HEK293 (cell line): ENCODE data around the gene TMEM72.

Experiments
- CTCF ChIA-PET: fragments of 350-600 bp; formaldehyde crosslinking; extraction: SDS; loops from one replicate; lab custom pipeline; 2021; ENCODE audit warnings: antibody characterized with exemption; lab: Yijun Ruan, JAX
- POLR2A ChIA-PET: fragments of 300-600 bp; formaldehyde crosslinking; extraction: SDS; loops from one replicate; lab custom pipeline; 2020; ENCODE audit warnings: antibody characterized with exemption, inconsistent platforms; lab: Yijun Ruan, JAX
- H3K27ac ChIP-seq: fragments of 200-500 bp; sonication (Bioruptor generic); 2 replicates; pipeline ENCODE4 v1.5.1; 2014; ENCODE audit warnings: low read depth, low read length, control low read depth, inconsistent platforms; ENCODE audit errors: extremely low read depth
- H3K36me3 ChIP-seq, 2 experiments: fragments of 200-500 bp in 1 of 2; sonication (Bioruptor generic) in 1 of 2; 1 replicate in 1 of 2; 2 replicates in 1 of 2; pipeline ENCODE4 v1.5.1; 2014 to 2017; ENCODE audit warnings: inconsistent platforms in 2 of 2, low read length in 2 of 2; ENCODE audit not compliant: control insufficient read depth in 2 of 2, insufficient read depth in 1 of 2
- H3K4me1 ChIP-seq: fragments of 200-500 bp; sonication (Bioruptor generic); 2 replicates; pipeline ENCODE4 v1.5.1; 2014; ENCODE audit warnings: mild to moderate bottlenecking, low read length, inconsistent platforms; ENCODE audit not compliant: control insufficient read depth, insufficient read depth
- H3K4me3 ChIP-seq: 2 replicates; pipeline ENCODE4 v1.5.1; 2011; ENCODE audit warnings: low read depth, mild to moderate bottlenecking, control low read depth, low read length, moderate library complexity
- H3K9me3 ChIP-seq: fragments of 200-500 bp; sonication (Bioruptor generic); 2 replicates; pipeline ENCODE4 v1.5.1; 2014; ENCODE audit warnings: low read depth, low read length, inconsistent platforms; ENCODE audit not compliant: control insufficient read depth, insufficient read depth
- ATF2 ChIP-seq: fragments of 450-650 bp; formaldehyde crosslinking; IDR thresholded peaks from 2 replicates; pipeline ENCODE4 v1.5.1; 2016; ENCODE audit warnings: missing biosample characterization, missing genetic modification characterization, low read depth
- GLIS1 ChIP-seq: fragments of 450-650 bp; formaldehyde crosslinking; IDR thresholded peaks from 2 replicates; pipeline ENCODE4 v1.5.1; 2016; ENCODE audit warnings: missing biosample characterization, missing genetic modification characterization
- HOXA7 ChIP-seq: sonication (generic); formaldehyde crosslinking; IDR thresholded peaks from 2 replicates; pipeline ENCODE4 v1.8.1; 2022; ENCODE audit warnings: missing genetic modification reagents, borderline replicate concordance
- INSM2 ChIP-seq: fragments of 450-650 bp; formaldehyde crosslinking; IDR thresholded peaks from 2 replicates; pipeline ENCODE4 v1.5.1; 2016; ENCODE audit warnings: missing biosample characterization, missing genetic modification characterization
- KLF8 ChIP-seq: fragments of 450-650 bp; formaldehyde crosslinking; IDR thresholded peaks from 2 replicates; pipeline ENCODE4 v1.5.1; 2016; ENCODE audit warnings: missing biosample characterization, missing genetic modification characterization
- OVOL3 ChIP-seq: fragments of 450-650 bp; formaldehyde crosslinking; IDR thresholded peaks from 2 replicates; pipeline ENCODE4 v1.5.1; 2016; ENCODE audit warnings: missing biosample characterization, missing genetic modification characterization
- SETDB1 ChIP-seq: IDR thresholded peaks from one replicate; pipeline ENCODE4 v1.6.1; 2017; ENCODE audit warnings: mild to moderate bottlenecking, low read length, moderate library complexity, mixed read lengths; ENCODE audit not compliant: insufficient read length
- ZBTB11 ChIP-seq: fragments of 450-650 bp; formaldehyde crosslinking; conservative IDR thresholded peaks from 2 replicates; pipeline ENCODE4 v1.5.1; 2016; ENCODE audit warnings: low read depth, missing biosample characterization, missing genetic modification characterization
- ZBTB44 ChIP-seq: fragments of 450-650 bp; IDR thresholded peaks from 2 replicates; pipeline ENCODE4 v1.5.1; 2018; ENCODE audit warnings: missing biosample characterization, mild to moderate bottlenecking, missing genetic modification characterization
- ZBTB8A ChIP-seq: fragments of 450-650 bp; formaldehyde crosslinking; IDR thresholded peaks from 2 replicates; pipeline ENCODE4 v1.5.1; 2016; ENCODE audit warnings: missing biosample characterization, missing genetic modification characterization
- ZFP37 ChIP-seq: fragments of 450-650 bp; formaldehyde crosslinking; IDR thresholded peaks from 2 replicates; pipeline ENCODE4 v1.5.1; 2016; ENCODE audit warnings: missing biosample characterization, missing genetic modification characterization
- ZNF10 ChIP-seq: fragments of 450-650 bp; formaldehyde crosslinking; IDR thresholded peaks from 2 replicates; pipeline ENCODE4 v1.5.1; 2017; ENCODE audit warnings: missing biosample characterization, missing genetic modification characterization
- ZNF2 ChIP-seq: fragments of 450-650 bp; formaldehyde crosslinking; IDR thresholded peaks from 2 replicates; pipeline ENCODE4 v1.5.1; 2016; ENCODE audit warnings: missing biosample characterization, missing genetic modification characterization
- ZNF391 ChIP-seq: fragments of 450-650 bp; formaldehyde crosslinking; IDR thresholded peaks from 2 replicates; pipeline ENCODE4 v1.5.1; 2016; ENCODE audit warnings: low read depth, missing biosample characterization, missing genetic modification characterization, borderline replicate concordance
- ZSCAN5A ChIP-seq: fragments of 450-650 bp; formaldehyde crosslinking; IDR thresholded peaks from 2 replicates; pipeline ENCODE4 v1.5.1; 2016; ENCODE audit warnings: missing biosample characterization, missing genetic modification characterization

TMEM72 gene

GRCh38 chr10:44931621-44932516 is 20.7 kb downstream of the TMEM72 start:
- H3K27ac ChIP-seq: no peak overlapping the region

GRCh38 chr10:44932517-44933450 is 21.6 kb downstream of the TMEM72 start:
- ChIA-PET POLR2A (interaction anchor here (0.6 to 1.4 kb wide), 3 partner anchors 43 to 288 kb away, joined by 3 to 4 read pairs (median 3); partner anchors contain the start of gene DEPP1), CTCF (interaction anchor here (0.6 to 3.4 kb wide), 31 partner anchors 9 to 739 kb away, joined by 3 to 15 read pairs (median 4); partner anchors contain the start of genes DEPP1 and ZFAND4)
- Histone ChIP-seq H3K36me3 (no peaks in the 10 kb centered on the region), H3K4me3 (no peak overlapping the region), H3K27ac (no peak overlapping the region), H3K4me1 (no peaks in the 10 kb centered on the region; the same call in 1 of the 2 replicates), H3K9me3 (no peaks in the 10 kb centered on the region)
- no peak for TF ChIP-seq ZSCAN5A (tag by site-specific recombination)
- TF ChIP-seq KLF8: no peak
- no peak for TF ChIP-seq SETDB1
- TF ChIP-seq ZBTB11 (tag by site-specific recombination): no peak
- no peak for TF ChIP-seq ZBTB44 (tag by site-specific recombination)
- TF ChIP-seq HOXA7 (CRISPR knock-in tag): no peak
- TF ChIP-seq GLIS1 (tag by site-specific recombination): peak; percentile 80
- TF ChIP-seq ATF2 (tag by site-specific recombination): no peak
- TF ChIP-seq INSM2 (tag by site-specific recombination): no peak

More at GRCh38 chr10:44931621-44932516, 20.7 kb downstream of the TMEM72 start:
- no peaks in the 10 kb centered on the region for H3K36me3 ChIP-seq
- POLR2A ChIA-PET: interaction anchor here (1.4 kb wide), 1 partner anchor 47 kb away, joined by 4 read pairs; the partner anchor contains the start of gene DEPP1
- H3K4me1 ChIP-seq: no peaks in the 10 kb centered on the region; the same call in 1 of the 2 replicates
- H3K9me3 ChIP-seq: no peaks in the 10 kb centered on the region
- TF ChIP-seq ZBTB11 (tag by site-specific recombination) (no peak), ZFP37 (no peak), ZBTB8A (tag by site-specific recombination) (no peak), ZNF10 (tag by site-specific recombination) (no peak), ZNF391 (tag by site-specific recombination) (no peak), ZNF2 (tag by site-specific recombination) (no peak), OVOL3 (tag by site-specific recombination) (no peak)
- no peak overlapping the region for H3K4me3 ChIP-seq
- CTCF ChIA-PET: interaction anchor here (0.6 to 3.4 kb wide), 20 partner anchors 10 to 81 kb away, joined by 3 to 15 read pairs (median 4); partner anchors contain the start of gene DEPP1
